Measurements from ENCODE around the gene ZNF112.

DNA sequence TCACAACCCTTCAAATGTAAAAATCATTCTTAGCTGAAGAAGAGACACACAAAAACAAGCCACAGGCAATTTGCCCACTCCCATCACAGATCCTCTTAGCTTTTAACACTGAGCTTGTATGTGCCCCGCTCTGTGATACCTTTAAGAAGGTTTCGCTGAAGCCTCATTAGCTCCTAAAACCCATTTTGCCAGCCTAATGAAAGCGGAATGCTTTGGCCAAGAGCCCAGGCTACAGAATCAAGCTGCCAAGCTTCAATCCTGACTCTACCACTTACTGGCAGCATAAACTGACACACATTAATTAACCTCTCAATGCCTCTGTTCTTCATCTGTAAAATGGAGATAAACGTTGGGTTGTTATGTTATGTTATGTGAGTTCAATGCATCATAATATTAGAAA, 10.5 kb downstream of the ZNF112 start:
- TF ChIP-seq, protein P1, sequence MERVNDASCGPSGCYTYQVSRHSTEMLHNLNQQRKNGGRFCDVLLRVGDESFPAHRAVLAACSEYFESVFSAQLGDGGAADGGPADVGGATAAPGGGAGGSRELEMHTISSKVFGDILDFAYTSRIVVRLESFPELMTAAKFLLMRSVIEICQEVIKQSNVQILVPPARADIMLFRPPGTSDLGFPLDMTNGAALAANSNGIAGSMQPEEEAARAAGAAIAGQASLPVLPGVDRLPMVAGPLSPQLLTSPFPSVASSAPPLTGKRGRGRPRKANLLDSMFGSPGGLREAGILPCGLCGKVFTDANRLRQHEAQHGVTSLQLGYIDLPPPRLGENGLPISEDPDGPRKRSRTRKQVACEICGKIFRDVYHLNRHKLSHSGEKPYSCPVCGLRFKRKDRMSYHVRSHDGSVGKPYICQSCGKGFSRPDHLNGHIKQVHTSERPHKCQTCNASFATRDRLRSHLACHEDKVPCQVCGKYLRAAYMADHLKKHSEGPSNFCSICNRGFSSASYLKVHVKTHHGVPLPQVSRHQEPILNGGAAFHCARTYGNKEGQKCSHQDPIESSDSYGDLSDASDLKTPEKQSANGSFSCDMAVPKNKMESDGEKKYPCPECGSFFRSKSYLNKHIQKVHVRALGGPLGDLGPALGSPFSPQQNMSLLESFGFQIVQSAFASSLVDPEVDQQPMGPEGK (CRISPR knock-in tag; IDR thresholded peaks at IDR 0.05; ENCODE audit: borderline replicate concordance): no peak
- TF ChIP-seq ARNTL (CRISPR knock-in tag; IDR thresholded peaks at IDR 0.05; ENCODE audit: borderline replicate concordance, low read depth): no peak
- TF ChIP-seq SNAI2 (CRISPR knock-in tag; IDR thresholded peaks at IDR 0.05): no peak
- TF ChIP-seq, protein P2, sequence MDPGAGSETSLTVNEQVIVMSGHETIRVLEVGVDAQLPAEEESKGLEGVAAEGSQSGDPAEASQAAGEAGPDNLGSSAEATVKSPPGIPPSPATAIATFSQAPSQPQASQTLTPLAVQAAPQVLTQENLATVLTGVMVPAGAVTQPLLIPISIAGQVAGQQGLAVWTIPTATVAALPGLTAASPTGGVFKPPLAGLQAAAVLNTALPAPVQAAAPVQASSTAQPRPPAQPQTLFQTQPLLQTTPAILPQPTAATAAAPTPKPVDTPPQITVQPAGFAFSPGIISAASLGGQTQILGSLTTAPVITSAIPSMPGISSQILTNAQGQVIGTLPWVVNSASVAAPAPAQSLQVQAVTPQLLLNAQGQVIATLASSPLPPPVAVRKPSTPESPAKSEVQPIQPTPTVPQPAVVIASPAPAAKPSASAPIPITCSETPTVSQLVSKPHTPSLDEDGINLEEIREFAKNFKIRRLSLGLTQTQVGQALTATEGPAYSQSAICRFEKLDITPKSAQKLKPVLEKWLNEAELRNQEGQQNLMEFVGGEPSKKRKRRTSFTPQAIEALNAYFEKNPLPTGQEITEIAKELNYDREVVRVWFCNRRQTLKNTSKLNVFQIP (CRISPR knock-in tag; IDR thresholded peaks at IDR 0.05; ENCODE audit: borderline replicate concordance, low read depth): no peak
- no peak for TF ChIP-seq ZNF70 (CRISPR knock-in tag; IDR thresholded peaks at IDR 0.05)
- TF ChIP-seq, protein P3, sequence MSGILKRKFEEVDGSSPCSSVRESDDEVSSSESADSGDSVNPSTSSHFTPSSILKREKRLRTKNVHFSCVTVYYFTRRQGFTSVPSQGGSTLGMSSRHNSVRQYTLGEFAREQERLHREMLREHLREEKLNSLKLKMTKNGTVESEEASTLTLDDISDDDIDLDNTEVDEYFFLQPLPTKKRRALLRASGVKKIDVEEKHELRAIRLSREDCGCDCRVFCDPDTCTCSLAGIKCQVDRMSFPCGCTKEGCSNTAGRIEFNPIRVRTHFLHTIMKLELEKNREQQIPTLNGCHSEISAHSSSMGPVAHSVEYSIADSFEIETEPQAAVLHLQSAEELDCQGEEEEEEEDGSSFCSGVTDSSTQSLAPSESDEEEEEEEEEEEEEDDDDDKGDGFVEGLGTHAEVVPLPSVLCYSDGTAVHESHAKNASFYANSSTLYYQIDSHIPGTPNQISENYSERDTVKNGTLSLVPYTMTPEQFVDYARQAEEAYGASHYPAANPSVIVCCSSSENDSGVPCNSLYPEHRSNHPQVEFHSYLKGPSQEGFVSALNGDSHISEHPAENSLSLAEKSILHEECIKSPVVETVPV (CRISPR knock-in tag; IDR thresholded peaks at IDR 0.05): no peak
- no peak for TF ChIP-seq TOX (CRISPR knock-in tag; IDR thresholded peaks at IDR 0.05; ENCODE audit: borderline replicate concordance)
- TF ChIP-seq, protein P4, sequence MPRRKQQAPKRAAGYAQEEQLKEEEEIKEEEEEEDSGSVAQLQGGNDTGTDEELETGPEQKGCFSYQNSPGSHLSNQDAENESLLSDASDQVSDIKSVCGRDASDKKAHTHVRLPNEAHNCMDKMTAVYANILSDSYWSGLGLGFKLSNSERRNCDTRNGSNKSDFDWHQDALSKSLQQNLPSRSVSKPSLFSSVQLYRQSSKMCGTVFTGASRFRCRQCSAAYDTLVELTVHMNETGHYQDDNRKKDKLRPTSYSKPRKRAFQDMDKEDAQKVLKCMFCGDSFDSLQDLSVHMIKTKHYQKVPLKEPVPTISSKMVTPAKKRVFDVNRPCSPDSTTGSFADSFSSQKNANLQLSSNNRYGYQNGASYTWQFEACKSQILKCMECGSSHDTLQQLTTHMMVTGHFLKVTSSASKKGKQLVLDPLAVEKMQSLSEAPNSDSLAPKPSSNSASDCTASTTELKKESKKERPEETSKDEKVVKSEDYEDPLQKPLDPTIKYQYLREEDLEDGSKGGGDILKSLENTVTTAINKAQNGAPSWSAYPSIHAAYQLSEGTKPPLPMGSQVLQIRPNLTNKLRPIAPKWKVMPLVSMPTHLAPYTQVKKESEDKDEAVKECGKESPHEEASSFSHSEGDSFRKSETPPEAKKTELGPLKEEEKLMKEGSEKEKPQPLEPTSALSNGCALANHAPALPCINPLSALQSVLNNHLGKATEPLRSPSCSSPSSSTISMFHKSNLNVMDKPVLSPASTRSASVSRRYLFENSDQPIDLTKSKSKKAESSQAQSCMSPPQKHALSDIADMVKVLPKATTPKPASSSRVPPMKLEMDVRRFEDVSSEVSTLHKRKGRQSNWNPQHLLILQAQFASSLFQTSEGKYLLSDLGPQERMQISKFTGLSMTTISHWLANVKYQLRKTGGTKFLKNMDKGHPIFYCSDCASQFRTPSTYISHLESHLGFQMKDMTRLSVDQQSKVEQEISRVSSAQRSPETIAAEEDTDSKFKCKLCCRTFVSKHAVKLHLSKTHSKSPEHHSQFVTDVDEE (CRISPR knock-in tag; IDR thresholded peaks at IDR 0.05): no peak
